ENCODE measurements around the gene SEC14L2. TPM values are rescaled to one million over a fixed set of nuclear protein-coding genes. Genes with fewer than 3 reads are reported as not detected.
A peak's percentile ranks its signal among the peaks of the same experiment; 100 is the strongest.

SEC14L2 gene
- total and polyA plus RNA-seq, 2 of the 8 experiments (the other 6 are each of a cell fraction or from before 2014, with no cell fraction given): 2.8 to 3.2 TPM

- no peak for TF ChIP-seq MAFK (IDR thresholded peaks at IDR 0.05; ENCODE audit: low read depth, low read length)
- TF ChIP-seq EZH2 (IDR thresholded peaks at IDR 0.05; ENCODE audit: low read depth, low read length, severe bottlenecking): no peak
- no peak for TF ChIP-seq CBX5 (IDR thresholded peaks at IDR 0.05; ENCODE audit: low read depth, low read length)
- no peak for TF ChIP-seq NRF1 (IDR thresholded peaks at IDR 0.05; ENCODE audit: low read depth, low read length)
- TF ChIP-seq KDM1A (IDR thresholded peaks at IDR 0.05; ENCODE audit: borderline replicate concordance, low read length): peak; percentile 75; the same call in 1 of the 2 replicates
- 0 out of 2 replicates have a peak, but pooled peaks have one; percentile 2 for TF ChIP-seq TEAD4 (IDR thresholded peaks at IDR 0.05; ENCODE audit: low read depth, low read length)
- TF ChIP-seq JUN (IDR thresholded peaks at IDR 0.05; ENCODE audit: low read depth, low read length): no peak
These were observed 29.0 kb downstream of the SEC14L2 start, which contains the start of gene MTFP1 (continued) for GRCh38 chr22:30425616-30426387.
